Choroid plexus epithelial cell (primary cell): Measurements from ENCODE around the gene RALBP1.

ENCODE experiments used
- DNase-seq: peaks from one replicate; pipeline ENCODE4 v3.0.0-alpha.2; 2010; ENCODE audit warnings: low read depth
- H3K4me3 ChIP-seq: 2 replicates; pipeline ENCODE4 v1.5.1; 2011; ENCODE audit warnings: low read depth, mild to moderate bottlenecking, control low read depth, low read length, moderate library complexity
- CTCF ChIP-seq: conservative IDR thresholded peaks from 2 replicates; pipeline ENCODE4 v1.5.1; 2011; ENCODE audit warnings: low read depth, mild to moderate bottlenecking, control low read depth, inconsistent platforms, low read length, moderate library complexity

RALBP1 gene

GRCh38 chr18:9547782-9548181 lies 72.5 kb downstream of the RALBP1 start:
- TF ChIP-seq CTCF = no peak
- H3K4me3 ChIP-seq = no peak overlapping the region
- no peak for DNase-seq

GRCh38 chr18:9549405-9549804 lies 74.1 kb downstream of the RALBP1 start:
- DNase-seq = no peak
- TF ChIP-seq CTCF = peak; percentile 34

GRCh38 chr18:9550429-9550828 lies 75.1 kb downstream of the RALBP1 start:
- no peak for TF ChIP-seq CTCF
- no peak overlapping the region for H3K4me3 ChIP-seq

More at GRCh38 chr18:9549405-9549804, 74.1 kb downstream of the RALBP1 start:
- no peak overlapping the region for H3K4me3 ChIP-seq

GRCh38 chr18:9552191-9552590 lies 76.9 kb downstream of the RALBP1 start:
- no peak for TF ChIP-seq CTCF
- DNase-seq = no peak
- no peak overlapping the region for H3K4me3 ChIP-seq

More at GRCh38 chr18:9550429-9550828, 75.1 kb downstream of the RALBP1 start:
- no peak for DNase-seq

- no peak for DNase-seq
- no peak overlapping the region for H3K4me3 ChIP-seq
- no peak for TF ChIP-seq CTCF
These were observed 77.3 kb downstream of the RALBP1 start for GRCh38 chr18:9552616-9553015.

- TF ChIP-seq CTCF = no peak
- no peak overlapping the region for H3K4me3 ChIP-seq
- DNase-seq = no peak
These were observed 82.1 kb downstream of the RALBP1 start for GRCh38 chr18:9557250-9557943.
